Putamen (tissue), 1 donor: ENCODE measurements around the gene AGMAT.

ENCODE experiments used
- DNase-seq: peaks from one replicate; pipeline ENCODE4 v3.0.0-alpha.2; 2016; ENCODE audit warnings: low spot score

Gene AGMAT

GRCh38 chr1:15559189-15559810, 25.6 kb downstream of the AGMAT start:
- no peak for DNase-seq

- no peak for DNase-seq
Observed at GRCh38 chr1:15558516-15558915, 26.3 kb downstream of the AGMAT start.

- DNase-seq, result no peak
Observed at GRCh38 chr1:15557594-15557993, 27.3 kb downstream of the AGMAT start.

GRCh38 chr1:15557008-15557407, 27.8 kb downstream of the AGMAT start:
- DNase-seq, result no peak

GRCh38 chr1:15550573-15550972, 34.3 kb downstream of the AGMAT start:
- no peak for DNase-seq

GRCh38 chr1:15546641-15547040, 38.2 kb downstream of the AGMAT start:
- DNase-seq, result no peak

- peak; percentile 82 for DNase-seq
Observed at GRCh38 chr1:15543589-15544568, 41.0 kb downstream of the AGMAT start.

GRCh38 chr1:15543251-15543588, 41.6 kb downstream of the AGMAT start:
- no peak for DNase-seq

- no peak for DNase-seq
Observed at GRCh38 chr1:15542388-15543250, 42.2 kb downstream of the AGMAT start.

GRCh38 chr1:15541231-15541792, 43.5 kb downstream of the AGMAT start:
- DNase-seq, result no peak

GRCh38 chr1:15540186-15540585, 44.7 kb downstream of the AGMAT start:
- no peak for DNase-seq

- no peak for DNase-seq
Observed at GRCh38 chr1:15538771-15539170, 46.1 kb downstream of the AGMAT start.

- no peak for DNase-seq
Observed at GRCh38 chr1:15531682-15532081, 53.2 kb downstream of the AGMAT start.

- DNase-seq, result no peak
Observed at GRCh38 chr1:15531003-15531402, 53.8 kb downstream of the AGMAT start.

GRCh38 chr1:15526490-15527339, 58.1 kb downstream of the AGMAT start, which contains the start of gene DNAJC16:
TSS of gene DNAJC16 (plus strand) at chr1:15526848. CDS start at chr1:15529106, 2,258 bp downstream.
- peak; percentile 99 for DNase-seq

- no peak for DNase-seq
Observed at GRCh38 chr1:15526021-15526489, 58.8 kb downstream of the AGMAT start.

- peak; percentile 45 for DNase-seq
Observed at GRCh38 chr1:15525050-15526020, 59.5 kb downstream of the AGMAT start.

GRCh38 chr1:15524283-15525049, 60.4 kb downstream of the AGMAT start:
- peak; percentile 99 for DNase-seq

GRCh38 chr1:15524021-15524282, 60.9 kb downstream of the AGMAT start, which contains the start of gene CASP9:
TSS of gene CASP9 (minus strand) at chr1:15524215. CDS start at chr1:15524200, 15 bp downstream.
- DNase-seq, result no peak
